Measurements from ENCODE around the gene BMP2K. TPM values are rescaled to one million over a fixed set of nuclear protein-coding genes. Genes with fewer than 3 reads are reported as not detected.

Gene BMP2K
- total RNA-seq (2014; rRNA removed; shearing (Covaris generic)), result 16.6 and 19.7 TPM in 2 replicates

- peak; percentile 7 for DNase-seq (ENCODE audit: low spot score)
These were observed at the start of gene BMP2K for GRCh38 chr4:78776079-78776728. Gene BMP2K (plus strand): TSS chr4:78776350. CDS start chr4:78776544, 194 bp downstream.

DNA sequence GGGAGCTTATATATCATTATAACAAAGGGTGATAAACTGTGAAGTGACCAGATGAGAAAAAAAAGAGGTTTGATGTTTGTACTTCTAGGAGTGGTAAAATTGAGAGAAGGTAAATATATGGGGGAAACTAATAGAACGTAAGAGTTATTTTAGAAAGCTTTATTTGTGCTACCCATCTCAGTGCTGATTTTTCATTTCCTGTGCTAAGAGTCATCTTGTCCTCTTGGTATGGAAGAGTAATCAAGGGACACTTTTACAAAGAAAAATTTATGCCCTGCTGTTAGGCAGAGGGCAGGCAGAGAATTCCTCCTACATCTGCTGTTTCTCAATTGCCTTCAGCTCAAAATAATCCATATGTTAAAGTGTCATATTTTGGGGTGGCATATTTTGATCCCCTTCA lies 49.6 kb upstream of the BMP2K start:
- DNase-seq (ENCODE audit: low spot score), result no peak

GRCh38 chr4:78732332-78733104 lies 43.6 kb upstream of the BMP2K start:
- no peak for DNase-seq (ENCODE audit: low spot score)

DNA sequence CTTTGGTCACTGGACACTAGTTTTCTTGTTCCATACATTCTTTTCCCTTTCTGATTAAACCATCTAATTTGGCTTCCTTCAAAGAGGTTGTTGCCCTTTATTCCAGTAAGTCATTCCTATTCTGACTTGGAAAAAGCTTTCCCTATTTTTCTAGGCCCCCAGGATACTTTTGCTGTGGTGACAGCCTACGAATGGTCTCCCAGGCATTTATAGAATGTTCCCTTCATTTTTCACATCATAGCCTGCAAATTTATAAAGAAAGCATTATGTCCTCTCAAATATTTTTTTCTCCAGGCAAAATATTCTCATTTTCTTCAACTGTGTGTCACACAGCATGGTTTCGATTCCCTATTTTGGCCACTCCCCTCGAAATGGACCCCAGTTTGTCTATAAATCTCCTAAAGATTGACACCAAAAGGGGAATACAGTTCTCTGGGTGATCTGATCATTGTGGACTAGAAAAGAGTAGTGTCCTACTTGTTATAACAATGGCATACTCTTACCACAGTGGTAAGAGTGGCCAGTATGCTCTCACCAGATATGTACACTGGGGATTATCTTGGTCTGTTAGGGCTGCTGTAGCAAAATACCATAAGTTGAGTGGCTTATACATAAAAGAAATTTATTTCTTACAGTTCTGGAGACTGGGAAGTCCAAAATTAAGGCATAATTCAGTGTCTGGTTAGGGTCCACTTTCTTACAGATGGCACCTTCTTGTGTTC lies 41.5 kb upstream of the BMP2K start:
- no peak for DNase-seq (ENCODE audit: low spot score)

GRCh38 chr4:78735697-78736096 lies 40.5 kb upstream of the BMP2K start:
- no peak for DNase-seq (ENCODE audit: low spot score)

DNA sequence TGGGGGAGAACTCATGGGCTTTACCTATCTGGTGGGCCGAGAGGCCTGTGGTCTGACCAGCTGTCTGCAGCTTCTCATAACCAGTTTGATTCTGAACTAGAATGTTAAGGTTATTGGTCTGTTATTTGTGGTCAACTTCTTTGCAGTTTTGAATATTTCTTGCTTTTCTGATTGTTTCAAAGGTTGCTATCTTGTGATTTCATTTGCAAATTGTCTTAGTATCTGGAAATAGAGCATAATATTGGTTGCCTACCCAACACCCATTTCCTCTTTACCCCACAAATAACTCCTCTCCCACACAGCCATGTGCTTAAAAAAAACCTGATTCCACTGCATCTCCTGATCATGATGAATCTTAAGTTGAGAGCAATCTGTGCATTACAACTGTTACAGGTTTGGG lies 39.1 kb upstream of the BMP2K start:
- DNase-seq (ENCODE audit: low spot score), result no peak

- DNase-seq (ENCODE audit: low spot score), result no peak
These were observed 38.2 kb upstream of the BMP2K start for GRCh38 chr4:78737973-78738372.

DNA sequence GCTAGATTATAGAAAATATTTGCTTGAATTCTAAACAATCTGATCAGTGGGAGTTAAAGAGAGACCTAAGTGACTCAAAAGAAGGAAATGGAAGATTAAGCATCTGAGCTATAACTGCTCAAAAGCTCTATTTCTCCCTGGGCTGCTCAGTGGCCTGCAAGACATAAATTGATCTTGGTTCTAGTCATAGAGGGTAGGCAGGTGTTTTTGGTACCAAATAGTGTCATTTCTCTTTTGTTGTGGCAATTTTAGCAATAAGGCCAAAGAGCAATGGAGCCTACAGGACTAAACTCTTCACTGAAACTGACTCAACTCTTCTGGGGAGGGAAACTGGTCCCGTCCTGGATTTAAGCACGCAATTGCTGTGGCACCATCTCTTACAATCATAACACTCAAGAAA lies 33.9 kb upstream of the BMP2K start:
- no peak for DNase-seq (ENCODE audit: low spot score)

- DNase-seq (ENCODE audit: low spot score), result no peak
These were observed 28.7 kb upstream of the BMP2K start for GRCh38 chr4:78747475-78747922.

DNA sequence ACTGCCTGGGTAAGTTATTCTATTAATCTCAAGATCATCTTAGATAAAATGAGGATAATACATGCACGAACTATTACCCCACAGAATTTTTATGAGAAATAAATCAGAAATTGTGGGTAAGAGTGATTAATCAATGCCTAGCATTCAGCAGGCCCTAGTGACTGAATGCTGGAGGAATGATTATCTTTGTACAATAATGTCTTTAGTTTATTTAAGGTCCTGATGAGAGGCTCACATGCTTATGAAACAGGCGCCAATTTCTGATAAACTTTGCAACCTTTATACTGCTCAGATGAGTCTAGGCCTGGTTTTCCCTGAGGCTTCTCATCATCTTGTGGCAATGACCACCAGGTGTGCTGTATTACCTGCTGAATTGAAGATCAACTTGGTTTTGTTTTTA lies 27.8 kb upstream of the BMP2K start:
- DNase-seq (ENCODE audit: low spot score), result no peak

GRCh38 chr4:78749258-78749971 lies 26.7 kb upstream of the BMP2K start:
- DNase-seq (ENCODE audit: low spot score), result no peak

GRCh38 chr4:78749972-78750727 lies 26.0 kb upstream of the BMP2K start:
- DNase-seq (ENCODE audit: low spot score), result no peak

- no peak for DNase-seq (ENCODE audit: low spot score)
These were observed 23.1 kb upstream of the BMP2K start for GRCh38 chr4:78753091-78753490.

DNA sequence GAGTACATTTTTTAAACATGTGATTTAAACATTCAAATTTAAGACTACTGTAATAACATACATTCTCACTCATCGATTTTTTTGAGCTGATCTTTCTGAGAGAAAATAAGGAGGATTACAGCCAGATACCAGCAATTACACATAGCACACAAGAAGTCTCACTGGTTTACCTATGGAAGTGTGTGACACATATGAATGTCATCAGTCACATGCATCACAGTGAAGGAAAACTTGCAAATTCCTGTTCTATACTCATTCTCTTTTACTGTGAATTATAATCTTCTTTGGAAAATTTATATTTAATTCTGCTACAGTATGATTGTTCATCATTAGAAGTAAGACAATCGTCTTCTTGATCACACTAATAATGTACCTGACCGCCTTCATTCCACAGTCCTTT lies 21.3 kb upstream of the BMP2K start:
- DNase-seq (ENCODE audit: low spot score), result no peak

GRCh38 chr4:78756137-78756536 lies 20.0 kb upstream of the BMP2K start:
- no peak for DNase-seq (ENCODE audit: low spot score)

DNA sequence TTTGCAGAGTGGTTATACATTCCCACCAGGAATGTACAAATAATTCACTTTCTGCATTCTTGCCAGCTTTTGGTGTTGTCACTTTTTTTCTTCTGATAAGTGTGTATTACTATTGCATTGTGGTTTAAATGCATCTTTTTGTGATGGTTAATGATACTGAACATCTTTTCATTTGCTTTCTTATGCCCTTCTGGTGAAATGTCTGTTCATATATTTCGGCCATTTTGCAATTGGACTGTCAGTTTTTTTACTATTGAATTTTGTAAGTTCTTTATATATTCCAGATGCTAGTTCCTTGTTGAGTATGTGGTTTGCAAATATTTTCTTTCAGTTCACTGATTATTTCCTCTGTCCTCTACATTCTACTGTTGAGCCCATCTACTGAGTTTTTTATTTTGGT lies 19.4 kb upstream of the BMP2K start:
- DNase-seq (ENCODE audit: low spot score), result no peak

GRCh38 chr4:78757574-78757973 lies 18.6 kb upstream of the BMP2K start:
- no peak for DNase-seq (ENCODE audit: low spot score)

DNA sequence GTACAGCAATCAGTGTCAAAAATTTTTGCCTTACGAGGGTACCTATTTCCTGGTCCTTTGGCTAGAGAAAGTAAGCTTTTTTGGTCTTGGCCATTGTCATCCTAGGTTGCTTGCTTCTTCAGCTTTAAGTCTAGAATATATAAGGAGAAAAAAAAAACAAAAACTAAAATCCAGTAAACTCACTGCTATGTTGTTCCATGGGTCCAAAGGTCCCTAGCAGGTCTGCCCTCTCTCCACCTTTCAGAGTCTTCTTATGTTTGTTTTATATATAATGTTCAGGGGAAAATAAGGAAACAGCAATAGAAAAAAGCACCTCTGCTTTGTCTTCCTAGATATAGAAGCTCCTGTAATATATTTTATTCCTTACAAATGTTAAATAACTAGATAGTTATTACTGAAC lies 18.1 kb upstream of the BMP2K start:
- no peak for DNase-seq (ENCODE audit: low spot score)

DNA sequence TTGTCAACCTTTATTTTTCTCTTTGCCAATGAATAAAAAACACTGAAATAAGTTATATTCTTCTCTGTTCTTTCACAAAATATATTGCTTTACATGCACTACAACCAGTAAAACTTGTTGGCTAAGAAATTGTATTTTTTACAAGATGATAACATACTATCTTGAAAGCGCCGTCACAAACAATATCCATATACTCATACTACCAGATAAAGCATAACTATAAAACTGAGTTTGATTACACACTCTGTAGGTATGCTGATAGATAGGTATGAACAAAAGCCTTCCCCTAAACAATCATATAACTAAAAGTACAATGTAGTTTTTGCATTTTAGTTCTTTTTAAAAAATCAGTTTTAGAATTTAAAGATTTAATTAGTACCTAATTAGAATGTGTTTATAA lies 13.6 kb upstream of the BMP2K start:
- no peak for DNase-seq (ENCODE audit: low spot score)

DNA sequence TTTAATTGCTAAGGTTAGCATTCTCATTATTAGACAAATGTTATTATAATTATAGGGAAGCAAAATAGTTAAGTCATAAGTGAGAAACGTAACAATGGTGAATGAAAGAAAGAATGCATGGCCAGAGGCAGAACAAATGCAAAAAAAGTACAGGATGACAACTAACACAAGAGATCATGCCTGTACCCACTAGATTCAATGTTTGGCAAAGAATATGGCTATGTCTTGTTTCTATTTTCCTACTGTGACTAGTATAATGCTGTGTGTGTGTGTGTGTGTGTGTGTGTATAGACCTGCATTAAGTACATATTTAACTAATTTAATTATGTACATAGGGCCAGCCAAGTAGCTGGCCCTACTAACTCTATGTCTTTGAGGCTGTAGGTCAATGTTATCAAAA lies 12.9 kb upstream of the BMP2K start:
- no peak for DNase-seq (ENCODE audit: low spot score)

DNA sequence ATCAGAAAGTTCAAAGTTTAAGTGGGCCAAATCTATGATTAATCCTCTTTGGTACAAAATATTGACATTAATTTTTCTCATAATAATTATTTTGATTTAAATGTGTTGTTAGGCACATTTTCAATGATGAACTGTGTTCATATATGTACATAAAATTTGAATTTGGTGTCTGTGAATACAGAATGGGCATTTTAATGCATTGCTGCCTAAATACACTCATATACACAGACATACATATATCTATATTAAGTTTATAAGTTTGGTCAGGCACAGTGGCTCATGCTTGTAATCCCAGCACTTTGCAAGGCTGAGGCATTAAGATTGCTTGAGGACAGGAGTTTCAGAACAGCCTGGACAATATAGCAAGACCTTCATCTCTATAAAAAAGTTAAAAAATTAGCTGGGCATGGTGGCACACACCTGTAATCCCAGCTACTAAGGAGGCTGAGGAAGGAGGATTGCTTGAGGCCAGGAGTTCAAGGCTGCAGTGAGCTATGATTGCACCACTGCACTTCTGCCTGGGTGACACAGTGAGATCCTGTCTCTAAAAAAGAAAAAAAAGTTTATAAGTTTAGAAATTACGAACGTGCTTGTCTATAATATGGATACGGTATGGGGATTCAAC lies 12.3 kb upstream of the BMP2K start:
- no peak for DNase-seq (ENCODE audit: low spot score)

Measured in A172 (cell line).